Vagina (tissue), 2 donors: ENCODE data around the gene SLC7A8.

Source experiments
- POLR2A ChIP-seq, 2 donors: fragments of 450-650 bp; IDR thresholded peaks; one replicate each; pipeline ENCODE4 v1.6.1; 2017; ENCODE audit warnings: antibody characterized with exemption in 2 of 2, mild to moderate bottlenecking in 2 of 2, moderate library complexity in 2 of 2
- POLR2AphosphoS5 ChIP-seq, 2 donors: sonication (generic); formaldehyde crosslinking; IDR thresholded peaks; one replicate each; pipeline ENCODE4 v1.9.0; 2017; ENCODE audit warnings: antibody characterized with exemption in 2 of 2, mild to moderate bottlenecking in 2 of 2, low read depth in 1 of 2; ENCODE audit not compliant: insufficient read depth in 1 of 2
- TF ChIP-seq, protein P1 (sequence below), 3 experiments: fragments of 450-650 bp in 2 of 3; fragments of 200-600 bp in 1 of 3; sonication (generic) in 1 of 3; IDR thresholded peaks; one replicate each; pipeline ENCODE4 v1.5.1; 2017 to 2019; ENCODE audit warnings: antibody characterized with exemption in 3 of 3, mild to moderate bottlenecking in 2 of 3, moderate library complexity in 2 of 3

DNA sequence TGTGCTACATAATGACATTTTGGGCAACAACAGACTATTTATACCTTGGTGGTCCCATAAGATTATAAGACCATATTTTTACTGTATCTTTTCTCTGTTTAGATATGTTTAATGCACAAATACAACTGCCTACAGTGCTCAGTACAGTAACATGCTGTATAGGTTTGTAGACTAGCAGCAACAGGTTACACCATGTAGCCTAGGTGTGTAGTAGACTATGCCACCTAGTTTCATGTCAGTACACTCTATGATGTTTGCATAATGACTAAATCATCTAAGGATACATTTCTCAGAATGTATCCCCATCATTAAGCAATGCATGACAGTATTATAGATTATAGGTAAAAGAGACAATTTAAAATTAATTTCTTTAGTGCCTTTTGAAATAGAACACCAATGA is 33.7 kb downstream of the SLC7A8 start:
- TF ChIP-seq POLR2A (IDR thresholded peaks at IDR 0.05) (no peak), POLR2AphosphoS5 (IDR thresholded peaks at IDR 0.05; ENCODE audit: insufficient read depth in 1 of 2, low read depth in 1 of 2) (peak in 1 of 2 donors; percentile 57)
- TF ChIP-seq, protein P1, sequence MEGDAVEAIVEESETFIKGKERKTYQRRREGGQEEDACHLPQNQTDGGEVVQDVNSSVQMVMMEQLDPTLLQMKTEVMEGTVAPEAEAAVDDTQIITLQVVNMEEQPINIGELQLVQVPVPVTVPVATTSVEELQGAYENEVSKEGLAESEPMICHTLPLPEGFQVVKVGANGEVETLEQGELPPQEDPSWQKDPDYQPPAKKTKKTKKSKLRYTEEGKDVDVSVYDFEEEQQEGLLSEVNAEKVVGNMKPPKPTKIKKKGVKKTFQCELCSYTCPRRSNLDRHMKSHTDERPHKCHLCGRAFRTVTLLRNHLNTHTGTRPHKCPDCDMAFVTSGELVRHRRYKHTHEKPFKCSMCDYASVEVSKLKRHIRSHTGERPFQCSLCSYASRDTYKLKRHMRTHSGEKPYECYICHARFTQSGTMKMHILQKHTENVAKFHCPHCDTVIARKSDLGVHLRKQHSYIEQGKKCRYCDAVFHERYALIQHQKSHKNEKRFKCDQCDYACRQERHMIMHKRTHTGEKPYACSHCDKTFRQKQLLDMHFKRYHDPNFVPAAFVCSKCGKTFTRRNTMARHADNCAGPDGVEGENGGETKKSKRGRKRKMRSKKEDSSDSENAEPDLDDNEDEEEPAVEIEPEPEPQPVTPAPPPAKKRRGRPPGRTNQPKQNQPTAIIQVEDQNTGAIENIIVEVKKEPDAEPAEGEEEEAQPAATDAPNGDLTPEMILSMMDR (IDR thresholded peaks at IDR 0.05), result no peak
